Endothelial cell of umbilical vein (primary cell): ENCODE measurements around the gene TMEM229B.

Experiments used
- EZH2 ChIP-seq: IDR thresholded peaks from 2 replicates; pipeline ENCODE4 v1.6.1; 2012; ENCODE audit warnings: borderline replicate concordance, low read depth, mild to moderate bottlenecking, moderate library complexity, low read length, inconsistent platforms; ENCODE audit not compliant: severe bottlenecking
- POLR2A ChIP-seq: IDR thresholded peaks from 2 replicates; pipeline ENCODE4 v1.6.1; 2012; ENCODE audit warnings: low read depth, mild to moderate bottlenecking, control low read depth, low read length
- TF ChIP-seq, protein P1 (sequence below), 2 donors: IDR thresholded peaks; 1 replicate in 1 of 2; 2 replicates in 1 of 2; pipeline ENCODE4 v1.5.1; 2011; ENCODE audit warnings: low read length in 2 of 2, mild to moderate bottlenecking in 2 of 2, moderate library complexity in 2 of 2, control low read depth in 1 of 2, inconsistent platforms in 1 of 2, low read depth in 1 of 2; ENCODE audit not compliant: insufficient read depth in 1 of 2; ENCODE audit errors: extremely low read depth in 1 of 2
- TF ChIP-seq, protein P2 (sequence below): IDR thresholded peaks from 2 replicates; pipeline ENCODE4 v1.6.1; 2011; ENCODE audit not compliant: insufficient read depth, insufficient read length

DNA sequence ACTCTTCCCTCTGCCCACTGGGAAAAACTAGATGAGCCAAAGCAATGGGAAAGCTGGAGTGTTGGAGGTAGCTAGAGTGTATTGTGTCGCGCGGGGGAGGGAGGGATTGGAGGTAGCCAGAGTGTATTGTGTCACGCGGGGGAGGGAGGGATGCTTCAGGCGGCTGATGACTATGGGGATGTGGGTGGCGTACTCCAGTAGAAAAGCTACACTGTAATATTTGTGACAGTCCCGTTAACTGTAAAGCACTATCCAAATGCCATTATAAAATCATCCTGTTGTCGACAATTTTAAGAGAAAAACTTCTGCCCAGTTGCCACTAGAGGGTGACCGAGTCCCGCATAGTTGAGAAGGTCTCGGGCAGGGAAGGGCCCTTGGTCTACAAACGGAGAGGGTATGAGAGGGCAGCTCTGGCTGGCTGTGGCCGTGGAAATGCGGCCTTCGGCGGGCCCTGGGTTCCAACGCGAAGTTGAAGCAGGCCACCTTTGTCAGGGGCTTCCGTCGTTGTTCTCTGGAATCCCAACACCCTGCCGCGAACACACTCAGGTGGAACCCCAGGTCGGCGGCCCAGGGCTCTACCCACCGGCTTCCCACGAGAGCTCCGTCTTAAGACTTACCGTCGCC, 61.4 kb downstream of the TMEM229B start:
- TF ChIP-seq POLR2A (no peak), EZH2 (no peak)
- TF ChIP-seq, protein P1, sequence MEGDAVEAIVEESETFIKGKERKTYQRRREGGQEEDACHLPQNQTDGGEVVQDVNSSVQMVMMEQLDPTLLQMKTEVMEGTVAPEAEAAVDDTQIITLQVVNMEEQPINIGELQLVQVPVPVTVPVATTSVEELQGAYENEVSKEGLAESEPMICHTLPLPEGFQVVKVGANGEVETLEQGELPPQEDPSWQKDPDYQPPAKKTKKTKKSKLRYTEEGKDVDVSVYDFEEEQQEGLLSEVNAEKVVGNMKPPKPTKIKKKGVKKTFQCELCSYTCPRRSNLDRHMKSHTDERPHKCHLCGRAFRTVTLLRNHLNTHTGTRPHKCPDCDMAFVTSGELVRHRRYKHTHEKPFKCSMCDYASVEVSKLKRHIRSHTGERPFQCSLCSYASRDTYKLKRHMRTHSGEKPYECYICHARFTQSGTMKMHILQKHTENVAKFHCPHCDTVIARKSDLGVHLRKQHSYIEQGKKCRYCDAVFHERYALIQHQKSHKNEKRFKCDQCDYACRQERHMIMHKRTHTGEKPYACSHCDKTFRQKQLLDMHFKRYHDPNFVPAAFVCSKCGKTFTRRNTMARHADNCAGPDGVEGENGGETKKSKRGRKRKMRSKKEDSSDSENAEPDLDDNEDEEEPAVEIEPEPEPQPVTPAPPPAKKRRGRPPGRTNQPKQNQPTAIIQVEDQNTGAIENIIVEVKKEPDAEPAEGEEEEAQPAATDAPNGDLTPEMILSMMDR (IDR thresholded peaks at IDR 0.05; ENCODE audit: extremely low read depth in 1 of 2, insufficient read depth in 1 of 2, low read depth in 1 of 2, low read length in 2 of 2): peak; percentile 73 to 78
- TF ChIP-seq, protein P2, sequence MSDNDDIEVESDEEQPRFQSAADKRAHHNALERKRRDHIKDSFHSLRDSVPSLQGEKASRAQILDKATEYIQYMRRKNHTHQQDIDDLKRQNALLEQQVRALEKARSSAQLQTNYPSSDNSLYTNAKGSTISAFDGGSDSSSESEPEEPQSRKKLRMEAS: no peak
